Testis (tissue), 2 donors: ENCODE measurements around the gene CACNB2.

Source experiments
- POLR2A ChIP-seq: fragments of 450-650 bp; IDR thresholded peaks from one replicate; pipeline ENCODE4 v1.6.1; 2017; ENCODE audit warnings: antibody characterized with exemption, mild to moderate bottlenecking, moderate library complexity
- TF ChIP-seq, protein P1 (sequence below), 3 experiments: fragments of 450-650 bp in 2 of 3; fragments of 200-600 bp in 1 of 3; sonication (generic) in 1 of 3; IDR thresholded peaks; one replicate each; pipeline ENCODE4 v1.5.1; 2016 to 2019; ENCODE audit warnings: antibody characterized with exemption in 3 of 3, mild to moderate bottlenecking in 2 of 3, moderate library complexity in 1 of 3

DNA sequence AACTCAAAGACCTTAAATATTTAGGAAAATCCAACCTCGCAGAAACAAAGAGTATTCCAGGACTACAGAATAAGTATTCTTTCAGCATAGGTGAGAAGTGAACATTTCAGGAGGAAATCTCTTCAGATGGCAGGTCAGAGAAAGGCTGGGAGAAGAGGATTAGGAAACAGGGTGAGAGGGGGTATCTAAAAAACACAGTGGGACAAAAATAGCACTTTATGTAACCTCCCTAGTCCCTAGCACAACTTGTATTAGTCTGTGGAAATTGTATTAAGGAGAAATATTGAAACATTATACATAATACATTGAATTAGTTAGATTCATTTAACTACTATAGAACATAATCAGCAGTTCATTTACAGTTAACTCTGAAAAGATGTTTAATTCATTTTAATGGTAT lies 192.3 kb downstream of the CACNB2 start:
- TF ChIP-seq, protein P1, sequence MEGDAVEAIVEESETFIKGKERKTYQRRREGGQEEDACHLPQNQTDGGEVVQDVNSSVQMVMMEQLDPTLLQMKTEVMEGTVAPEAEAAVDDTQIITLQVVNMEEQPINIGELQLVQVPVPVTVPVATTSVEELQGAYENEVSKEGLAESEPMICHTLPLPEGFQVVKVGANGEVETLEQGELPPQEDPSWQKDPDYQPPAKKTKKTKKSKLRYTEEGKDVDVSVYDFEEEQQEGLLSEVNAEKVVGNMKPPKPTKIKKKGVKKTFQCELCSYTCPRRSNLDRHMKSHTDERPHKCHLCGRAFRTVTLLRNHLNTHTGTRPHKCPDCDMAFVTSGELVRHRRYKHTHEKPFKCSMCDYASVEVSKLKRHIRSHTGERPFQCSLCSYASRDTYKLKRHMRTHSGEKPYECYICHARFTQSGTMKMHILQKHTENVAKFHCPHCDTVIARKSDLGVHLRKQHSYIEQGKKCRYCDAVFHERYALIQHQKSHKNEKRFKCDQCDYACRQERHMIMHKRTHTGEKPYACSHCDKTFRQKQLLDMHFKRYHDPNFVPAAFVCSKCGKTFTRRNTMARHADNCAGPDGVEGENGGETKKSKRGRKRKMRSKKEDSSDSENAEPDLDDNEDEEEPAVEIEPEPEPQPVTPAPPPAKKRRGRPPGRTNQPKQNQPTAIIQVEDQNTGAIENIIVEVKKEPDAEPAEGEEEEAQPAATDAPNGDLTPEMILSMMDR (IDR thresholded peaks at IDR 0.05) = no peak
- TF ChIP-seq POLR2A = no peak
